Activated T-cell treated with anti-CD3 and anti-CD28 coated beads for 24 hours (primary cell): Measurements from ENCODE around the gene OR5H14.
"Not testable (repeated sequence)": the region's sequence is repeated elsewhere in the genome, so short reads cannot be mapped to it uniquely, and the experiment has no call there.

Experiments used
- DNase-seq: peaks from one replicate; pipeline ENCODE4 v3.0.0-alpha.2; 2020; ENCODE audit warnings: low read depth

Gene OR5H14

GRCh38 chr3:98147179-98147578, at the start of gene OR5H14:
TSS of gene OR5H14 (plus strand) at chr3:98147479. CDS start at chr3:98149386, 1,907 bp downstream.
- no peak for DNase-seq

GRCh38 chr3:98099848-98100247, 47.4 kb upstream of the OR5H14 start:
- no peak for DNase-seq

- no peak for DNase-seq
Observed at GRCh38 chr3:98108162-98108561, 39.1 kb upstream of the OR5H14 start.

GRCh38 chr3:98109807-98110549, 37.3 kb upstream of the OR5H14 start:
- DNase-seq: no peak

GRCh38 chr3:98110550-98110908, 36.8 kb upstream of the OR5H14 start:
- no peak for DNase-seq

GRCh38 chr3:98114264-98114663, 33.0 kb upstream of the OR5H14 start:
- no peak for DNase-seq

- DNase-seq: no peak
Observed at GRCh38 chr3:98115717-98116116, 31.6 kb upstream of the OR5H14 start.

- no peak for DNase-seq
Observed at GRCh38 chr3:98130421-98130820, 16.9 kb upstream of the OR5H14 start, which contains the start of gene OR5H1. TSS of gene OR5H1 (plus strand) at chr3:98130721. CDS start at chr3:98132698, 1,977 bp downstream.

- no peak for DNase-seq
Observed at GRCh38 chr3:98136631-98137030, 10.6 kb upstream of the OR5H14 start.

- not testable (repeated sequence) for DNase-seq
Observed at GRCh38 chr3:98137826-98138557, 9.3 kb upstream of the OR5H14 start.

- no peak for DNase-seq
Observed at GRCh38 chr3:98140531-98140930, 6.7 kb upstream of the OR5H14 start.

- DNase-seq: no peak
Observed at GRCh38 chr3:98148751-98149150, 1.5 kb downstream of the OR5H14 start.

- DNase-seq: not testable (repeated sequence)
Observed at GRCh38 chr3:98149456-98149855, 2.2 kb downstream of the OR5H14 start.

GRCh38 chr3:98151241-98151640, 4.0 kb downstream of the OR5H14 start:
- no peak for DNase-seq

- no peak for DNase-seq
Observed at GRCh38 chr3:98166396-98166795, 19.1 kb downstream of the OR5H14 start, which contains the start of gene OR5H15. TSS of gene OR5H15 (plus strand) at chr3:98166696. CDS start at chr3:98168700, 2,004 bp downstream.

- no peak for DNase-seq
Observed at GRCh38 chr3:98171071-98171470, 23.8 kb downstream of the OR5H14 start.

- DNase-seq: no peak
Observed at GRCh38 chr3:98172621-98173020, 25.3 kb downstream of the OR5H14 start.

- no peak for DNase-seq
Observed at GRCh38 chr3:98180319-98180890, 33.1 kb downstream of the OR5H14 start.

- no peak for DNase-seq
Observed at GRCh38 chr3:98182196-98182595, 34.9 kb downstream of the OR5H14 start.

GRCh38 chr3:98185180-98185579, 37.9 kb downstream of the OR5H14 start:
- no peak for DNase-seq

- no peak for DNase-seq
Observed at GRCh38 chr3:98188545-98188944, 41.3 kb downstream of the OR5H14 start.

GRCh38 chr3:98190911-98191310, 43.6 kb downstream of the OR5H14 start:
- not testable (repeated sequence) for DNase-seq

- DNase-seq: not testable (repeated sequence)
Observed at GRCh38 chr3:98196293-98196692, 49.0 kb downstream of the OR5H14 start.
